ENCODE data around the gene TENM3.

The TENM3 gene

DNA sequence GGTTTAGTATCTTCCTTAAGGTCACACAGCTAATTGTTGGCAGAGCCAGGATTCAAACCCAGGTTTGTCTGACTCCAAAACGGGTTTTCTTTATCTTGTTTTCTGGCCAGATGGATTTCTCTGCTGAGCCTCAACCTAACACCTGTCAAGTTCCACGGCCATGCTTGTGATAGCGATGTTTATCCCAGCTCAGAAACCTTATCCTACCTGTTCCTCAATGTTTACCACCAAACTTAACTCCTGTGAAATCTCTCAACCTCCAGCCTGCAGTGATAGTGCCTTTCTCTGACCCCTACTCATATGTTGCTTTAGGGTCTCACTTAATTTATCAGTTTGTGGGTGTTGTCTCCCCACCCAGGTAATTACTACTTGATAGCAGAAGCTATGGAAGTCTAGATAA lies 428.0 kb downstream of the TENM3 start:
- no peak for DNase-seq

GRCh38 chr4:182671749-182672148 lies 428.5 kb downstream of the TENM3 start:
- no peak for DNase-seq

DNA sequence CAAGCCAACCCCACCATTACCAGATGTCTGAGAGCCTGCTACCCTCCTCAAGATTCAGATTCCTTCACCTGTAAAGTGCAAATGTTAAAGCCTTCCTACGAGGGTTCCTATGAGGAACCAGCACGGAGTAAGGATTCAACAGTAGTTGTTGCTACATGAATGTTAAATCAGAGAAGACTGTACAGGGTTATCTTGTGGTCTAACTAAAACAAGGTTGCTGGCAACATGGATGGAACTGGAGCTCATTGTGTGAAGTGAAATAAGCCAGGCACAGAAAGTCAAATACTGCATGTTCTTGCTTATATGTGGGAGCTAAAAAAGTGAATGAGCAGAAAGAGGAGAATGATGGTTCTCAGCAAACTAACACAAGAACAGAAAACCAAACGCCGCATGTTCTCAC lies 435.4 kb downstream of the TENM3 start:
- DNase-seq = no peak

- no peak for DNase-seq
Observed at GRCh38 chr4:182679533-182679932, 436.3 kb downstream of the TENM3 start.

GRCh38 chr4:182680234-182680653 lies 437.0 kb downstream of the TENM3 start:
- peak in 13 of 58 donors; percentile 1 to 24 (median 6) for DNase-seq

DNA sequence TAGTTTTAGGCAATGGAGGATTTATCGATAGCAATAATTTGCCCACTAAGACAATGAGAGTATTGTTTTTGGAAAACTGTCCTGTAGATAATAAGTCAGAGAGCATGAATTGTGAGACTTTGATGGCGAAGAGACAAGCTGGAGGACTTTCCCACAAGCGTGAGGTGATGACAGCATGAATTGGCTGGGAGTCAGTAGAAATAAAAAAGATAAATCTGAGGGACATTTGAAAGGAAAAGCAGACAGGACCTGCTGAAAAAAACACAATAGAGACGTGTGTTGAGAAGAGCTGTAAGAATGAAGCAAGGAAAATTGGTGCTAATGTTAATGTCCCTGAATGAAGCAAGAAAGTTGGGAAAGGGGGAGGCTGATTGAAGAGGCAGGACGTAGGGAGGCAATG lies 440.5 kb downstream of the TENM3 start:
- DNase-seq = no peak

GRCh38 chr4:182684796-182685195 lies 441.6 kb downstream of the TENM3 start:
- DNase-seq = no peak

- no peak for DNase-seq
Observed at GRCh38 chr4:182688081-182688480, 444.9 kb downstream of the TENM3 start.

DNA sequence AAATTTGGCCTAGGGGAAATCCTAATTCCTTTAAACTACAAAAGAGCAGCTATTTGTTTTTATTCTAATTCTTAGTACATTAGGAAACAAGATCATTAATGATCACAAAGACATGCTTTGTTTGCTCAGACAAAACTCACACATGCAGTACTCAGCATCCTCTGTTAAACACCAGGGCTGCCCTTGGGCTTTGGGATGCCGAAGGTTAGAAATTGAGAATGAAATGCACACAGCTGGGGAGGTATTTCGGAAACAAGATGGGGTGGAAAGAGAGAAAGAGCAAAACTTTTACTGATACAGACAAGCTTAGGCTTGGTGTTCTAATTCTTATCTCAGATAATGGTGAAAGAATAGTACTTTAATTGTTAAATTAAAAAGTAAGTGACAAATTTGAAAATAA lies 451.3 kb downstream of the TENM3 start:
- DNase-seq = no peak

- DNase-seq = no peak
Observed at GRCh38 chr4:182695009-182695408, 451.8 kb downstream of the TENM3 start.

- no peak for DNase-seq
Observed at GRCh38 chr4:182695842-182696241, 452.6 kb downstream of the TENM3 start.

DNA sequence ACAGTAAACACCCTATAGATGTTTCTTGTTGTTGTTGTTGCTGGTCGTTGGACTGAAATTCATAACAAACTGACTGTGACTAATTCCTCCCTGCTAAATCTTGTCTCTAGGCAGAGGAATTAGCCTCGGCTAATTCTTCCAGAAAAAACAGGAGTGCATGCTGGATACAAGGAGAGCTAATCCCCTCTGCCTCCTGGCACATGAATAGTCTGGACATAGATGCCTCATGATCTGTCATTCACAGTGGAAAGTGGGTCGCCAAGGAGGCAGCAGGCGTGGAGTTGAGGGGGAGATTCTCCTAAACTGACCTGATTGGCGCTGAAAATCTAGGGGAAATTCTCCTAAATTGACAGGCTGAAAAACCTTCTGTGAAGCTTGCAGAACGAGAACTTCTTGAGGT lies 453.9 kb downstream of the TENM3 start:
- DNase-seq = no peak

DNA sequence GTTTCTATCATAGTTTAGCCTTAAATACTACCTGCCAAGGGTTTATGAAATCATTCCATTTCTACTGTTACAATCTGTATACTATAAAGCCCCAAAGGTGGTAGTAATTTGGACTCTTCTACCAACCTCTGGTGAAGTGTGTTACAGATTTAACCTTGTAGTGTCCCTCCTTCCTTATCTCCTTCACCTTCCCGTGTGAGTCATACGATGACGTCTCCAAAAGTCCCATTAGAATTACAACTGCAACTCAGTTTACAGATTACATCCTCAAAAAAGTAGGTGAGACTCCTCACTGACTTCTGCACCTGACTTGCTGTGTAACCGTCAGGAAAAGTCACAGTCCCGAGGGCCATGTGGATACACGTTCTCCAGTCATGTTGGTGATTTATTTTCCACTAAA lies 455.0 kb downstream of the TENM3 start:
- DNase-seq = no peak

DNA sequence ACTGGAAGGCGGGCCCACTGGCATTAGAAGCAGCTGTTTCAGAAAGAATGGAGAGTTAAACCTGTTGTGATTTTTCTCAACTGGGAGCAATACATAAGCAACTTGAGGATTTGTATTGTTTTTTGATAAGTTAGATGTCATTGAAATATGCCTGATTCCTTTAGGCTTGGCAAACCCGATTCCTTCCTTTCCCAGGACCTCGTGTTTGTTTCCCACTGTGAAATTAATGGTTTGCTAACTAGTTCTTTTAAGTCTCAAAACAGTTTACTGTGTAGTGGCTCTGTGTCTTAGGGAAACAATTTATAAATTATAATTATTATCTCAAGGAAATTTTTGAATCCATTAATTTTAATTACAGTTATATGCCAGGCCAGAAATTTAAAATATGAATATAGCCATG lies 456.0 kb downstream of the TENM3 start:
- no peak for DNase-seq

DNA sequence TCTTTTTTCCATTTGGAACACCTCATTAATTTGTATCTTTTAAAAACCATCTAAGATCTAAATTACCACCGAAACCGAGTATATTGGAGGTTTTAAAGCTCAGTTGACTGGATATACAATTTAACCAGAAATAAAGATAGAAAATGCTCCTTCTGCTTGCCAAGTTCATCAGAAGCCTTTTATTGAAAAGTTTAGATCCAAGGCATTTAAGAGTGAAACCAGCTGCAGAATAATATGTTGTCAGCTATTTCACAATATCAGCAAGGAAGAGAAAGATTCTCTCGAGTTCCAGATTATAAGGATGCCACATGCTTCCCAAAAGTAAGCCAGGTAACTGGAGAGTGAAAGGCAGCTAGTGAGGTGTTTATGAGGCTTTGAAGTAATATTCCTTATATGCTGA lies 456.6 kb downstream of the TENM3 start:
- DNase-seq = no peak

- no peak for DNase-seq
Observed at GRCh38 chr4:182700362-182701160, 457.4 kb downstream of the TENM3 start.

- DNase-seq = no peak
Observed at GRCh38 chr4:182704077-182704476, 460.9 kb downstream of the TENM3 start.

- no peak for DNase-seq
Observed at GRCh38 chr4:182704948-182705347, 461.7 kb downstream of the TENM3 start.

- DNase-seq = no peak
Observed at GRCh38 chr4:182705389-182705788, 462.2 kb downstream of the TENM3 start.

DNA sequence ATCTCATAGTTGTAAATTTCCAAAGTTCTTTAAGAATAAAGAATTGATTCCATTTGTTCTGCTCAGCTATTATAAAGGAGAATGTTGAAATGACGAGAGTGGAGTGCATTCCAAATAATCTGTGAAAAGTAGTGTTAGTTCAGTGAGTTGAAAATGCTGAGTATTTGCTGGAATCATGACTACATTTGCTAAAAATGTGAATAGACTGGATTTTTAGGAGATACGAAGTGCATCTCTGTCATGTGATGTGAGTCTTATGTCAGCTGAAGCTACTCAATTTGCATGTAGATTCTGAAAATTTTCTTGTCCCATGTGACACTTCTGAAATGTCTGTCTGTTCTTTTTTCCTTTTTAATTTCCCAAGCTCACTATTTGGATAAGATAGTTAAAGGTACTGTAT lies 468.0 kb downstream of the TENM3 start:
- DNase-seq = no peak

- no peak for DNase-seq
Observed at GRCh38 chr4:182715548-182715947, 472.3 kb downstream of the TENM3 start.

GRCh38 chr4:182716192-182716591 lies 473.0 kb downstream of the TENM3 start:
- DNase-seq = no peak

- no peak for DNase-seq
Observed at GRCh38 chr4:182717788-182718583, 474.8 kb downstream of the TENM3 start.

Measured in anterior cingulate cortex (tissue), 58 donors.